MM.1S (cell line): ENCODE results near the gene PTPRN2.

Experiments used
- EZH2 ChIP-seq: fragments of 300-600 bp; sonication (generic); optimal IDR thresholded peaks from 2 replicates; pipeline ENCODE3; 2017; ENCODE audit warnings: low read depth, mild to moderate bottlenecking, antibody characterized with exemption, low read length, mixed read lengths
- TF ChIP-seq, protein P1 (sequence below): fragments of 300-600 bp; sonication (generic); IDR thresholded peaks from 2 replicates; pipeline ENCODE4 v1.5.1; 2016; ENCODE audit warnings: antibody characterized with exemption, low read length, mixed read lengths

- TF ChIP-seq, protein P1, sequence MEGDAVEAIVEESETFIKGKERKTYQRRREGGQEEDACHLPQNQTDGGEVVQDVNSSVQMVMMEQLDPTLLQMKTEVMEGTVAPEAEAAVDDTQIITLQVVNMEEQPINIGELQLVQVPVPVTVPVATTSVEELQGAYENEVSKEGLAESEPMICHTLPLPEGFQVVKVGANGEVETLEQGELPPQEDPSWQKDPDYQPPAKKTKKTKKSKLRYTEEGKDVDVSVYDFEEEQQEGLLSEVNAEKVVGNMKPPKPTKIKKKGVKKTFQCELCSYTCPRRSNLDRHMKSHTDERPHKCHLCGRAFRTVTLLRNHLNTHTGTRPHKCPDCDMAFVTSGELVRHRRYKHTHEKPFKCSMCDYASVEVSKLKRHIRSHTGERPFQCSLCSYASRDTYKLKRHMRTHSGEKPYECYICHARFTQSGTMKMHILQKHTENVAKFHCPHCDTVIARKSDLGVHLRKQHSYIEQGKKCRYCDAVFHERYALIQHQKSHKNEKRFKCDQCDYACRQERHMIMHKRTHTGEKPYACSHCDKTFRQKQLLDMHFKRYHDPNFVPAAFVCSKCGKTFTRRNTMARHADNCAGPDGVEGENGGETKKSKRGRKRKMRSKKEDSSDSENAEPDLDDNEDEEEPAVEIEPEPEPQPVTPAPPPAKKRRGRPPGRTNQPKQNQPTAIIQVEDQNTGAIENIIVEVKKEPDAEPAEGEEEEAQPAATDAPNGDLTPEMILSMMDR, result no peak
- no peak for TF ChIP-seq EZH2
These were observed 785.5 kb downstream of the PTPRN2 start for GRCh38 chr7:157801971-157802675.
